Left lung (tissue), 10 donors: ENCODE results near the gene PREX1. TPM values are rescaled to one million over a fixed set of nuclear protein-coding genes. Genes with fewer than 3 reads are reported as not detected.

ENCODE experiments used
- ATAC-seq: fragments of 200-7000 bp; cut with Tn5 transposase; one replicate; pipeline ENCODE4 v1.9.1; 2020; ENCODE audit warnings: moderate library complexity
- DNase-seq, 4 donors: peaks; one replicate each; pipeline ENCODE4 v3.0.0-alpha.2; 2013 to 2020
- H3K27ac ChIP-seq, 2 donors: fragments of 200-600 bp; sonication (generic) in 1 of 2; one replicate each; pipeline versions ENCODE4 v1.5.0 to v1.8.0; 2020 to 2021
- H3K27me3 ChIP-seq, 2 donors: fragments of 200-600 bp; sonication (generic) in 1 of 2; one replicate each; pipeline versions ENCODE4 v1.5.0 to v1.8.0; 2020 to 2021
- H3K36me3 ChIP-seq, 2 donors: fragments of 200-600 bp; sonication (generic) in 1 of 2; one replicate each; pipeline versions ENCODE4 v1.5.0 to v1.8.0; 2020 to 2021
- H3K4me1 ChIP-seq, 2 donors: fragments of 200-600 bp; one replicate each; pipeline ENCODE4 v1.8.0; 2021
- H3K4me3 ChIP-seq, 2 donors: fragments of 200-600 bp; sonication (generic) in 1 of 2; one replicate each; pipeline versions ENCODE4 v1.5.0 to v1.8.0; 2020 to 2021; ENCODE audit warnings: mild to moderate bottlenecking in 1 of 2
- H3K9me3 ChIP-seq, 2 donors: fragments of 200-600 bp; sonication (generic) in 1 of 2; one replicate each; pipeline versions ENCODE4 v1.5.0 to v1.8.0; 2020 to 2021
- CTCF ChIP-seq, 2 donors: fragments of 200-600 bp; sonication (generic) in 1 of 2; IDR thresholded peaks; one replicate each; pipeline versions ENCODE4 v1.5.0 to v1.8.0; 2021; ENCODE audit warnings: antibody characterized with exemption in 2 of 2
- intact Hi-C, 2 donors: fragments of 100-400 bp; cut with DNase I; formaldehyde crosslinking; loops; one replicate each; pipeline versions ENCODE4 v1.11.2 to v1.14.2; 2022
- polyA plus RNA-seq, 6 donors: library from polyadenylated mRNA; unstranded; fragments of 120-200 nt; gene quantifications; one replicate each; pipeline ENCODE4 v1.2.1, GENCODE V29; 2013; ENCODE audit not compliant: insufficient read length in 6 of 6
- total RNA-seq, 2 donors: library from RNA; stranded (reverse); fragmentation: NEBNext Ultra II Directional; extraction: Animal tissue kit (Norgen Biotek cat#: 25700); gene quantifications; one replicate each; pipeline ENCODE4 v1.2.1, GENCODE V29; 2021
- donor health status: DM: no; HTN: yes; CAD: no.
- donor health status: DM: no; HTN: no; CAD: no.

PREX1 gene
- total and polyA plus RNA-seq, 8 donors: 20.3 to 111 (median 26.1) TPM

- peaks cover 0 to 8% of the 10 kb centered on the region in 2 donors for H3K36me3 ChIP-seq
- no peak for TF ChIP-seq CTCF (IDR thresholded peaks at IDR 0.05)
- intact Hi-C loops: no loop called here
- DNase-seq: no peak
- H3K9me3 ChIP-seq: no peaks in the 10 kb centered on the region
- H3K4me1 ChIP-seq: peaks cover 0 to 95% of the 10 kb centered on the region in 2 donors
- no peak overlapping the region for H3K4me3 ChIP-seq
- H3K27ac ChIP-seq: peak overlapping the region; percentile 39 to 85
- ATAC-seq: no peak
- H3K27me3 ChIP-seq: peaks cover 0 to 17% of the 10 kb centered on the region in 2 donors
These were observed 75.9 kb downstream of the PREX1 start for GRCh38 chr20:48751871-48752270.

- DNase-seq: peak in 3 of 4 donors; percentile 26 to 90 (median 60)
- Histone ChIP-seq H3K4me3 (no peak overlapping the region), H3K4me1 (peaks cover 0 to 89% of the 10 kb centered on the region in 2 donors), H3K27me3 (peaks cover 0 to 17% of the 10 kb centered on the region in 2 donors), H3K27ac (peak overlapping the region; percentile 39 to 85), H3K36me3 (peaks cover 0 to 8% of the 10 kb centered on the region in 2 donors), H3K9me3 (no peaks in the 10 kb centered on the region)
- TF ChIP-seq CTCF (IDR thresholded peaks at IDR 0.05): no peak
- peak; percentile 80 for ATAC-seq
- intact Hi-C loops: no loop called here
These were observed 76.7 kb downstream of the PREX1 start for GRCh38 chr20:48750941-48751635.

GRCh38 chr20:48750376-48750775 is 77.4 kb downstream of the PREX1 start:
- no peaks in the 10 kb centered on the region for H3K9me3 ChIP-seq
- peaks cover 0 to 17% of the 10 kb centered on the region in 2 donors for H3K27me3 ChIP-seq
- H3K4me1 ChIP-seq: peaks cover 0 to 82% of the 10 kb centered on the region in 2 donors
- H3K36me3 ChIP-seq: peaks cover 0 to 8% of the 10 kb centered on the region in 2 donors
- no peak overlapping the region for H3K4me3 ChIP-seq
- intact Hi-C loops: no loop called here
- no peak for ATAC-seq
- TF ChIP-seq CTCF (IDR thresholded peaks at IDR 0.05): no peak
- no peak for DNase-seq
- H3K27ac ChIP-seq: peak overlapping the region in 1 of 2 donors; percentile 85

- no peak for ATAC-seq
- intact Hi-C loops: no loop called here
- no peak overlapping the region for H3K27ac ChIP-seq
These were observed 78.4 kb downstream of the PREX1 start for GRCh38 chr20:48749437-48749836.

More at GRCh38 chr20:48749437-48749836, 78.4 kb downstream of the PREX1 start:
- Histone ChIP-seq H3K4me3 (no peak overlapping the region), H3K4me1 (peaks cover 0 to 72% of the 10 kb centered on the region in 2 donors), H3K36me3 (peaks cover 0 to 15% of the 10 kb centered on the region in 2 donors), H3K27me3 (peaks cover 0 to 17% of the 10 kb centered on the region in 2 donors), H3K9me3 (no peaks in the 10 kb centered on the region)
- no peak for DNase-seq
- TF ChIP-seq CTCF (IDR thresholded peaks at IDR 0.05): no peak
